Panc1 (cell line): ENCODE data around the gene NCOA6.
A peak's percentile ranks its signal among the peaks of the same experiment; 100 is the strongest.

Experiments used
- CTCF ChIP-seq: fragments of 450-650 bp; IDR thresholded peaks from 2 replicates; pipeline ENCODE4 v1.5.1; 2017; ENCODE audit warnings: mild to moderate bottlenecking
- POLR2AphosphoS5 ChIP-seq: IDR thresholded peaks from 2 replicates; pipeline ENCODE4 v1.6.1; 2012; ENCODE audit warnings: mild to moderate bottlenecking, low read depth, low read length, moderate library complexity
- REST ChIP-seq, 2 experiments: IDR thresholded peaks; 2 replicates each; pipeline ENCODE4 v1.6.1; 2011 to 2012; ENCODE audit warnings: low read depth in 2 of 2, control low read depth in 1 of 2, low read length in 1 of 2, mild to moderate bottlenecking in 1 of 2, moderate library complexity in 1 of 2; ENCODE audit not compliant: insufficient read depth in 1 of 2
- SIN3A ChIP-seq: IDR thresholded peaks from 2 replicates; pipeline ENCODE4 v1.6.1; 2012; ENCODE audit warnings: low read depth, mild to moderate bottlenecking, low read length, moderate library complexity, borderline replicate concordance; ENCODE audit not compliant: insufficient read depth
- TCF7L2 ChIP-seq: IDR thresholded peaks from 2 replicates; pipeline ENCODE4 v1.6.1; 2011; ENCODE audit warnings: mild to moderate bottlenecking, low read depth, low read length, inconsistent platforms

- TF ChIP-seq CTCF: peak; percentile 90
- no peak for TF ChIP-seq POLR2AphosphoS5
- TF ChIP-seq TCF7L2: no peak
- TF ChIP-seq REST (IDR thresholded peaks at IDR 0.05; ENCODE audit: insufficient read depth in 1 of 2, low read depth in 2 of 2, low read length in 1 of 2): no peak
- TF ChIP-seq SIN3A: no peak
Observed at GRCh38 chr20:34708621-34709043, 116.8 kb downstream of the NCOA6 start.
